Stimulated activated CD8-positive, alpha-beta memory T cell treated with anti-CD3 and anti-CD28 coated beads, Interleukin-4, amount 100 ng/mL, for 1 hour (primary cell): Measurements from ENCODE around the gene ACSBG1.
"Not testable (repeated sequence)": the region's sequence is repeated elsewhere in the genome, so short reads cannot be mapped to it uniquely, and the experiment has no call there.

Experiments used
- DNase-seq, 2 donors: peaks; one replicate each; pipeline ENCODE4 v3.0.0-alpha.2; 2020; ENCODE audit warnings: low read depth in 2 of 2, low spot score in 1 of 2

The ACSBG1 gene

GRCh38 chr15:78170848-78171773, 63.3 kb downstream of the ACSBG1 start:
- DNase-seq, result no peak

- DNase-seq, result no peak
Observed at GRCh38 chr15:78168608-78169007, 65.8 kb downstream of the ACSBG1 start.

GRCh38 chr15:78167227-78167888, 67.0 kb downstream of the ACSBG1 start:
- DNase-seq, result no peak

GRCh38 chr15:78164010-78164409, 70.4 kb downstream of the ACSBG1 start:
- no peak for DNase-seq

GRCh38 chr15:78162038-78162437, 72.3 kb downstream of the ACSBG1 start:
- no peak for DNase-seq

GRCh38 chr15:78159395-78159794, 75.0 kb downstream of the ACSBG1 start:
- no peak for DNase-seq

- DNase-seq, result no peak
Observed at GRCh38 chr15:78157203-78157602, 77.2 kb downstream of the ACSBG1 start.

- no peak for DNase-seq
Observed at GRCh38 chr15:78156653-78157052, 77.7 kb downstream of the ACSBG1 start.

- DNase-seq, result no peak
Observed at GRCh38 chr15:78155355-78155939, 78.9 kb downstream of the ACSBG1 start.

- DNase-seq, result no peak
Observed at GRCh38 chr15:78154955-78155354, 79.4 kb downstream of the ACSBG1 start.

- DNase-seq, result not testable (repeated sequence)
Observed at GRCh38 chr15:78151075-78151474, 83.3 kb downstream of the ACSBG1 start.

GRCh38 chr15:78149805-78150751, 84.3 kb downstream of the ACSBG1 start:
- DNase-seq, result no peak

GRCh38 chr15:78149068-78149804, 85.1 kb downstream of the ACSBG1 start, which contains the start of gene IDH3A:
Gene IDH3A, plus strand, starts transcription at chr15:78149362. Its CDS starts 42 bp downstream, at chr15:78149404.
- DNase-seq, result peak; percentile 100

GRCh38 chr15:78148392-78149067, 85.8 kb downstream of the ACSBG1 start:
- no peak for DNase-seq

- DNase-seq, result no peak
Observed at GRCh38 chr15:78147566-78147965, 86.8 kb downstream of the ACSBG1 start.

GRCh38 chr15:78146425-78147154, 87.8 kb downstream of the ACSBG1 start:
- DNase-seq, result no peak

GRCh38 chr15:78142332-78142731, 92.0 kb downstream of the ACSBG1 start:
- no peak for DNase-seq

- no peak for DNase-seq
Observed at GRCh38 chr15:78140292-78140691, 94.1 kb downstream of the ACSBG1 start.

GRCh38 chr15:78139578-78139977, 94.8 kb downstream of the ACSBG1 start:
- DNase-seq, result no peak
